IMR-90 (cell line): Measurements from ENCODE around the gene CCDC83.

ENCODE experiments used
- BHLHE40 ChIP-seq: fragments of 150-350 bp; IDR thresholded peaks from 2 replicates; pipeline ENCODE4 v1.6.1; 2016; ENCODE audit warnings: mild to moderate bottlenecking, low read depth, low read length
- CEBPB ChIP-seq: IDR thresholded peaks from 2 replicates; pipeline ENCODE4 v1.6.1; 2012; ENCODE audit warnings: low read depth, low read length, improper control_type of control experiment
- CHD1 ChIP-seq: IDR thresholded peaks from 2 replicates; pipeline ENCODE4 v1.6.1; 2012; ENCODE audit warnings: low read depth, low read length, improper control_type of control experiment
- MAFK ChIP-seq: IDR thresholded peaks from 2 replicates; pipeline ENCODE4 v1.6.1; 2012; ENCODE audit warnings: low read depth, low read length, improper control_type of control experiment
- MAZ ChIP-seq: IDR thresholded peaks from 2 replicates; pipeline ENCODE4 v1.6.1; 2012; ENCODE audit warnings: low read depth, mild to moderate bottlenecking, low read length, improper control_type of control experiment, moderate library complexity, borderline replicate concordance
- MXI1 ChIP-seq: IDR thresholded peaks from 2 replicates; pipeline ENCODE4 v1.6.1; 2012; ENCODE audit warnings: low read depth, mild to moderate bottlenecking, low read length, moderate library complexity, borderline replicate concordance
- NFE2L2 ChIP-seq: fragments of 150-350 bp; IDR thresholded peaks from 2 replicates; pipeline ENCODE4 v1.6.1; 2016; ENCODE audit warnings: low read depth, mild to moderate bottlenecking, low read length
- POLR2A ChIP-seq: IDR thresholded peaks from 2 replicates; pipeline ENCODE4 v1.6.1; 2012; ENCODE audit warnings: mild to moderate bottlenecking, low read depth, low read length
- RAD21 ChIP-seq: IDR thresholded peaks from 2 replicates; pipeline ENCODE4 v1.6.1; 2012; ENCODE audit warnings: low read length, improper control_type of control experiment
- SMC3 ChIP-seq: fragments of 150-350 bp; IDR thresholded peaks from 2 replicates; pipeline ENCODE4 v1.6.1; 2016; ENCODE audit warnings: low read depth, mild to moderate bottlenecking, antibody characterized with exemption, low read length, moderate library complexity
- TF ChIP-seq, protein P1 (sequence below): conservative IDR thresholded peaks from 2 replicates; pipeline ENCODE4 v1.5.1; 2012; ENCODE audit warnings: mild to moderate bottlenecking, low read depth, low read length, improper control_type of control experiment
- TF ChIP-seq, protein P2 (sequence below): fragments of 150-350 bp; IDR thresholded peaks from 2 replicates; pipeline ENCODE4 v1.6.1; 2017; ENCODE audit warnings: mild to moderate bottlenecking, antibody characterized with exemption, low read length, low read depth
- TF ChIP-seq, protein P3 (sequence below): fragments of 150-350 bp; IDR thresholded peaks from 2 replicates; pipeline ENCODE4 v1.6.1; 2016; ENCODE audit warnings: low read depth, mild to moderate bottlenecking, low read length, moderate library complexity, borderline replicate concordance

- TF ChIP-seq, protein P1, sequence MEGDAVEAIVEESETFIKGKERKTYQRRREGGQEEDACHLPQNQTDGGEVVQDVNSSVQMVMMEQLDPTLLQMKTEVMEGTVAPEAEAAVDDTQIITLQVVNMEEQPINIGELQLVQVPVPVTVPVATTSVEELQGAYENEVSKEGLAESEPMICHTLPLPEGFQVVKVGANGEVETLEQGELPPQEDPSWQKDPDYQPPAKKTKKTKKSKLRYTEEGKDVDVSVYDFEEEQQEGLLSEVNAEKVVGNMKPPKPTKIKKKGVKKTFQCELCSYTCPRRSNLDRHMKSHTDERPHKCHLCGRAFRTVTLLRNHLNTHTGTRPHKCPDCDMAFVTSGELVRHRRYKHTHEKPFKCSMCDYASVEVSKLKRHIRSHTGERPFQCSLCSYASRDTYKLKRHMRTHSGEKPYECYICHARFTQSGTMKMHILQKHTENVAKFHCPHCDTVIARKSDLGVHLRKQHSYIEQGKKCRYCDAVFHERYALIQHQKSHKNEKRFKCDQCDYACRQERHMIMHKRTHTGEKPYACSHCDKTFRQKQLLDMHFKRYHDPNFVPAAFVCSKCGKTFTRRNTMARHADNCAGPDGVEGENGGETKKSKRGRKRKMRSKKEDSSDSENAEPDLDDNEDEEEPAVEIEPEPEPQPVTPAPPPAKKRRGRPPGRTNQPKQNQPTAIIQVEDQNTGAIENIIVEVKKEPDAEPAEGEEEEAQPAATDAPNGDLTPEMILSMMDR: no peak
- TF ChIP-seq POLR2A (no peak), CEBPB (no peak), MAFK (no peak), CHD1 (no peak), MXI1 (no peak), MAZ (no peak), SMC3 (no peak), NFE2L2 (no peak), BHLHE40 (no peak), RAD21 (no peak)
- TF ChIP-seq, protein P2, sequence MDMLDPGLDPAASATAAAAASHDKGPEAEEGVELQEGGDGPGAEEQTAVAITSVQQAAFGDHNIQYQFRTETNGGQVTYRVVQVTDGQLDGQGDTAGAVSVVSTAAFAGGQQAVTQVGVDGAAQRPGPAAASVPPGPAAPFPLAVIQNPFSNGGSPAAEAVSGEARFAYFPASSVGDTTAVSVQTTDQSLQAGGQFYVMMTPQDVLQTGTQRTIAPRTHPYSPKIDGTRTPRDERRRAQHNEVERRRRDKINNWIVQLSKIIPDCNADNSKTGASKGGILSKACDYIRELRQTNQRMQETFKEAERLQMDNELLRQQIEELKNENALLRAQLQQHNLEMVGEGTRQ: no peak
- TF ChIP-seq, protein P3, sequence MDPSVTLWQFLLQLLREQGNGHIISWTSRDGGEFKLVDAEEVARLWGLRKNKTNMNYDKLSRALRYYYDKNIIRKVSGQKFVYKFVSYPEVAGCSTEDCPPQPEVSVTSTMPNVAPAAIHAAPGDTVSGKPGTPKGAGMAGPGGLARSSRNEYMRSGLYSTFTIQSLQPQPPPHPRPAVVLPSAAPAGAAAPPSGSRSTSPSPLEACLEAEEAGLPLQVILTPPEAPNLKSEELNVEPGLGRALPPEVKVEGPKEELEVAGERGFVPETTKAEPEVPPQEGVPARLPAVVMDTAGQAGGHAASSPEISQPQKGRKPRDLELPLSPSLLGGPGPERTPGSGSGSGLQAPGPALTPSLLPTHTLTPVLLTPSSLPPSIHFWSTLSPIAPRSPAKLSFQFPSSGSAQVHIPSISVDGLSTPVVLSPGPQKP: no peak
Measured at GRCh38 chr11:85843929-85844328, 11.3 kb upstream of the CCDC83 start.
